Smooth muscle cell (in vitro differentiated cells): ENCODE measurements around the gene HACL1. TPM values are rescaled to one million over a fixed set of nuclear protein-coding genes. Genes with fewer than 3 reads are reported as not detected.
A peak's percentile ranks its signal among the peaks of the same experiment; 100 is the strongest.

ENCODE experiments used
- DNase-seq: peaks from one replicate; lab custom pipeline; 2025; ENCODE audit not compliant: unreplicated experiment; lab: John Stamatoyannopoulos, UW
- H2AFZ ChIP-seq: fragments of 200-600 bp; sonication (generic); 2 replicates; pipeline ENCODE4 v1.6.0; 2016; ENCODE audit warnings: antibody characterized with exemption, low read depth, mild to moderate bottlenecking
- H3F3A ChIP-seq: fragments of 200-600 bp; sonication (generic); 2 replicates; pipeline ENCODE4 v1.6.0; 2017; ENCODE audit warnings: antibody characterized with exemption, low read depth
- H3K27ac ChIP-seq: fragments of 200-600 bp; sonication (generic); 2 replicates; pipeline ENCODE4 v1.5.1; 2016; ENCODE audit warnings: low read depth, mild to moderate bottlenecking
- H3K27me3 ChIP-seq: fragments of 200-600 bp; sonication (generic); 2 replicates; pipeline ENCODE4 v1.6.1; 2016; ENCODE audit warnings: low read depth, mild to moderate bottlenecking
- H3K36me3 ChIP-seq: fragments of 200-600 bp; sonication (generic); 2 replicates; pipeline ENCODE4 v1.5.1; 2016; ENCODE audit warnings: low read depth
- H3K4me1 ChIP-seq: fragments of 200-600 bp; sonication (generic); 2 replicates; pipeline ENCODE4 v1.5.1; 2016; ENCODE audit warnings: low read depth
- H3K4me2 ChIP-seq: fragments of 200-600 bp; sonication (generic); 2 replicates; pipeline ENCODE4 v1.6.0; 2016; ENCODE audit warnings: mild to moderate bottlenecking
- H3K4me3 ChIP-seq: fragments of 200-600 bp; sonication (generic); 2 replicates; pipeline ENCODE4 v1.5.1; 2016; ENCODE audit warnings: mild to moderate bottlenecking
- H3K79me2 ChIP-seq: fragments of 200-600 bp; sonication (generic); 2 replicates; pipeline ENCODE4 v1.6.0; 2016; ENCODE audit warnings: low read depth, mild to moderate bottlenecking
- H3K9ac ChIP-seq: fragments of 200-600 bp; sonication (generic); 2 replicates; pipeline ENCODE4 v1.6.0; 2016; ENCODE audit warnings: low read depth
- H3K9me3 ChIP-seq: fragments of 200-600 bp; sonication (generic); replicated peaks from 2 replicates; pipeline ENCODE4 v1.5.1; 2016; ENCODE audit warnings: low read depth
- H4K20me1 ChIP-seq: fragments of 200-600 bp; sonication (generic); 2 replicates; pipeline ENCODE4 v1.6.0; 2016; ENCODE audit warnings: low read depth
- CTCF ChIP-seq: fragments of 200-600 bp; sonication (generic); IDR thresholded peaks from 2 replicates; pipeline ENCODE4 v1.5.1; 2017; ENCODE audit warnings: borderline replicate concordance, mild to moderate bottlenecking, antibody characterized with exemption; ENCODE audit not compliant: insufficient read depth, poor library complexity, severe bottlenecking
- WGBS: methylation state at CpG from one replicate; pipeline ENCODE4 v1.1.7; 2016; ENCODE audit warnings: low lambda C conversion rate; 5-methylcytosine and 5-hydroxymethylcytosine counted together
- polyA plus RNA-seq: library from polyadenylated mRNA; unstranded; fragments of >200 nt; fragmentation: Nextera tagmentation; extraction: Ambion mirVana; gene quantifications from 2 replicates; pipeline ENCODE4 v1.2.1, GENCODE V29; 2016
- total RNA-seq: library from RNA; depleted of rRNA; stranded (reverse); fragments of >200 nt; gene quantifications from 2 replicates; pipeline ENCODE4 v1.2.3, GENCODE V29; 2014

The HACL1 gene
- total and polyA plus RNA-seq, 2 experiments from 2014 or later, result 11.8 to 13.0 TPM

- no peak for DNase-seq
- Histone ChIP-seq H3K79me2 (no peaks in the 10 kb centered on the region), H3K4me3 (no peak overlapping the region), H3F3A (peaks cover 25% of the 10 kb centered on the region), H3K27ac (peak overlapping the region; percentile 97), H3K27me3 (no peaks in the 10 kb centered on the region), H4K20me1 (no peaks in the 10 kb centered on the region), H3K9ac (peak overlapping the region; percentile 73), H3K4me1 (peaks cover 35% of the 10 kb centered on the region), H2AFZ (no peak overlapping the region), H3K36me3 (no peaks in the 10 kb centered on the region), H3K4me2 (peak overlapping the region; percentile 61), H3K9me3 (no peaks in the 10 kb centered on the region)
- TF ChIP-seq CTCF, result no peak
- WGBS, result 62% methylated on average over 2 of the region's 2 CpGs
Measured at GRCh38 chr3:15634671-15635070, 33.3 kb upstream of the HACL1 start.

GRCh38 chr3:15633766-15634598, 32.6 kb upstream of the HACL1 start:
- H3K27me3 ChIP-seq, result no peaks in the 10 kb centered on the region
- TF ChIP-seq CTCF, result no peak
- peaks cover 25% of the 10 kb centered on the region for H3F3A ChIP-seq
- no peaks in the 10 kb centered on the region for H3K9me3 ChIP-seq
- no peak overlapping the region for H3K4me3 ChIP-seq
- peak overlapping the region; percentile 97 for H3K27ac ChIP-seq
- no peaks in the 10 kb centered on the region for H4K20me1 ChIP-seq
- H3K4me2 ChIP-seq, result peak overlapping the region; percentile 61
- peak overlapping the region; percentile 73 for H3K9ac ChIP-seq
- 49% methylated on average over 4 of the region's 4 CpGs for WGBS
- H3K36me3 ChIP-seq, result no peaks in the 10 kb centered on the region
- H3K79me2 ChIP-seq, result no peaks in the 10 kb centered on the region
- DNase-seq, result no peak
- peaks cover 35% of the 10 kb centered on the region for H3K4me1 ChIP-seq
- no peak overlapping the region for H2AFZ ChIP-seq

GRCh38 chr3:15633159-15633558, 31.8 kb upstream of the HACL1 start:
- Histone ChIP-seq H3K79me2 (no peaks in the 10 kb centered on the region), H3K9ac (no peak overlapping the region), H3K27me3 (no peaks in the 10 kb centered on the region), H2AFZ (no peak overlapping the region), H3K36me3 (no peaks in the 10 kb centered on the region), H3K4me2 (no peak overlapping the region), H3F3A (peaks cover 25% of the 10 kb centered on the region), H4K20me1 (no peaks in the 10 kb centered on the region), H3K27ac (peak overlapping the region; percentile 97), H3K4me3 (no peak overlapping the region), H3K9me3 (no peaks in the 10 kb centered on the region), H3K4me1 (peaks cover 35% of the 10 kb centered on the region)
- 71% methylated on average over 5 of the region's 5 CpGs for whole genome bisulfite sequencing
- TF ChIP-seq CTCF, result no peak
- DNase-seq, result no peak

- Histone ChIP-seq H3K4me1 (peaks cover 35% of the 10 kb centered on the region), H3K9ac (peak overlapping the region; percentile 49), H3K27ac (peak overlapping the region; percentile 95)
Measured at GRCh38 chr3:15632212-15632580, 30.8 kb upstream of the HACL1 start.

More at GRCh38 chr3:15632212-15632580, 30.8 kb upstream of the HACL1 start:
- H3K4me2 ChIP-seq, result no peak overlapping the region
- H3F3A ChIP-seq, result peaks cover 19% of the 10 kb centered on the region
- H3K79me2 ChIP-seq, result no peaks in the 10 kb centered on the region
- DNase-seq, result no peak
- TF ChIP-seq CTCF, result no peak
- H3K4me3 ChIP-seq, result no peak overlapping the region
- no peaks in the 10 kb centered on the region for H3K36me3 ChIP-seq
- no peak overlapping the region for H2AFZ ChIP-seq
- WGBS, result 99% methylated on average over 4 of the region's 4 CpGs
- no peaks in the 10 kb centered on the region for H3K9me3 ChIP-seq
- H3K27me3 ChIP-seq, result no peaks in the 10 kb centered on the region
- H4K20me1 ChIP-seq, result no peaks in the 10 kb centered on the region
